ENCODE data around the gene OR51G2.
"Not testable (repeated sequence)": the region's sequence is repeated elsewhere in the genome, so short reads cannot be mapped to it uniquely, and the experiment has no call there.

- TF ChIP-seq CTCF (IDR thresholded peaks at IDR 0.05); EZH2 (IDR thresholded peaks at IDR 0.05; ENCODE audit: borderline replicate concordance, insufficient read depth, low read depth, low read length, poor library complexity, severe bottlenecking): not testable (repeated sequence)
Measured at GRCh38 chr11:4955613-4956012, 36.5 kb upstream of the OR51G2 start, which contains the start of gene OR51A2.

All from B cell (primary cell).